Cardiac fibroblast (primary cell): Measurements from ENCODE around the gene SMURF1.
A peak's percentile ranks its signal among the peaks of the same experiment; 100 is the strongest.

ENCODE experiments used
- DNase-seq, 2 donors: peaks; one replicate each; pipeline versions ENCODE4 v3.0.0 to v3.0.0-alpha.2; 2010; ENCODE audit warnings: low read depth in 2 of 2
- H3K4me3 ChIP-seq, 2 donors: replicated peaks in 1 of 2; 1 replicate in 1 of 2; 2 replicates in 1 of 2; pipeline ENCODE4 v1.5.1; 2011; ENCODE audit warnings: low read depth in 2 of 2, low read length in 2 of 2, mild to moderate bottlenecking in 2 of 2, moderate library complexity in 1 of 2
- CTCF ChIP-seq: IDR thresholded peaks from one replicate; pipeline ENCODE4 v1.5.1; 2011; ENCODE audit warnings: low read depth, mild to moderate bottlenecking, low read length, inconsistent platforms

Gene SMURF1

GRCh38 chr7:99000196-99000903 lies 143.6 kb downstream of the SMURF1 start:
- no peak overlapping the region for H3K4me3 ChIP-seq
- no peak for TF ChIP-seq CTCF
- DNase-seq: no peak

GRCh38 chr7:98998821-98999725 lies 144.8 kb downstream of the SMURF1 start:
- no peak for DNase-seq
- no peak overlapping the region for H3K4me3 ChIP-seq
- no peak for TF ChIP-seq CTCF

- TF ChIP-seq CTCF: no peak
- H3K4me3 ChIP-seq: no peak overlapping the region
- DNase-seq: peak in 1 of 2 donors; percentile 5
These were observed 146.1 kb downstream of the SMURF1 start for GRCh38 chr7:98997846-98998245.

GRCh38 chr7:98996150-98996552 lies 147.8 kb downstream of the SMURF1 start:
- no peak for DNase-seq
- no peak for TF ChIP-seq CTCF
- H3K4me3 ChIP-seq: no peak overlapping the region

GRCh38 chr7:98995523-98996149 lies 148.3 kb downstream of the SMURF1 start:
- H3K4me3 ChIP-seq: no peak overlapping the region
- no peak for TF ChIP-seq CTCF
- no peak for DNase-seq

GRCh38 chr7:98995111-98995510 lies 148.8 kb downstream of the SMURF1 start:
- no peak overlapping the region for H3K4me3 ChIP-seq
- TF ChIP-seq CTCF: no peak
- no peak for DNase-seq
